Measurements from ENCODE around the gene RAPGEF4.

DNA sequence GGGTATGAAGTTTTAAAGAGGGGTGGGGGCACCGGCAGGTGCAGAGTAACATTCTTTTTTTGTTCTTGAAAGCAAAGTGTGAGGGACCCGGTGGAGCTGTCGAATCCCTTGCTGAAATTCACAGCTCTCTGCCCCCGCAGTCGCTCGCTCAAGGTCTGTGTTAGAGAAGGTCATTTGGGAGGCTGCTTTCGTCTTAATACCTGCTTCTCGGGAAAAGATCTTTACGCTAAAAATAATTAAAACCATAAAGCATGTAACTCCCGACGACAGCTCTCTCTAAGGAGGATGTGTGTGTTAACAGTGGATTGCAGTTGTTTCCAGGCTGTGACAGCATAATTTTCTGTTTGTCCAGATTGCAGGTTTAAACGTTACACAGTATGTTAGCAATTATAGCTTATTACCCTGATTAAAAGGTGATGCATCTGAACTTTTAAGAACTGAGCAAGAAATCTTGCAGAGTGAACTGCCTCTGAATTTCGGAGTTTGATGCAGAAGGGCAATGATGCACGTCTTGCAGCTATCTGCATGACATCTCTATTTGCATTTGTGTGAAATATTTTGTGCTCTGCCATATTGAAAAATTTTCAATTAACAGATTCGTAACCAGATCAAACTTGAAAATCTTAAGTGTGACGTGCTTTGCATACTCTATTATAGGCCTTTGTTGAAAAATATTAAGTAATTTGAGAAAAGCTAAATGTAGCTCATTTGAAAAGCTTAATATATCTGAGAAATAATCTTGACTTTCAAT is 954 bp downstream of the RAPGEF4 start:
- no peak for TF ChIP-seq EP300 (IDR thresholded peaks at IDR 0.05)
- TF ChIP-seq, protein P1, sequence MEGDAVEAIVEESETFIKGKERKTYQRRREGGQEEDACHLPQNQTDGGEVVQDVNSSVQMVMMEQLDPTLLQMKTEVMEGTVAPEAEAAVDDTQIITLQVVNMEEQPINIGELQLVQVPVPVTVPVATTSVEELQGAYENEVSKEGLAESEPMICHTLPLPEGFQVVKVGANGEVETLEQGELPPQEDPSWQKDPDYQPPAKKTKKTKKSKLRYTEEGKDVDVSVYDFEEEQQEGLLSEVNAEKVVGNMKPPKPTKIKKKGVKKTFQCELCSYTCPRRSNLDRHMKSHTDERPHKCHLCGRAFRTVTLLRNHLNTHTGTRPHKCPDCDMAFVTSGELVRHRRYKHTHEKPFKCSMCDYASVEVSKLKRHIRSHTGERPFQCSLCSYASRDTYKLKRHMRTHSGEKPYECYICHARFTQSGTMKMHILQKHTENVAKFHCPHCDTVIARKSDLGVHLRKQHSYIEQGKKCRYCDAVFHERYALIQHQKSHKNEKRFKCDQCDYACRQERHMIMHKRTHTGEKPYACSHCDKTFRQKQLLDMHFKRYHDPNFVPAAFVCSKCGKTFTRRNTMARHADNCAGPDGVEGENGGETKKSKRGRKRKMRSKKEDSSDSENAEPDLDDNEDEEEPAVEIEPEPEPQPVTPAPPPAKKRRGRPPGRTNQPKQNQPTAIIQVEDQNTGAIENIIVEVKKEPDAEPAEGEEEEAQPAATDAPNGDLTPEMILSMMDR (IDR thresholded peaks at IDR 0.05) = no peak

All from sigmoid colon (tissue), 4 donors.